NCI-H146 treated with DMSO at 0.1 percent for 48 hours (cell line): ENCODE results near the gene ADCY2.

ENCODE experiments used
- DNase-seq: peaks from one replicate; lab custom pipeline; 2025; ENCODE audit not compliant: unreplicated experiment; lab: John Stamatoyannopoulos, UW

ADCY2 gene

DNA sequence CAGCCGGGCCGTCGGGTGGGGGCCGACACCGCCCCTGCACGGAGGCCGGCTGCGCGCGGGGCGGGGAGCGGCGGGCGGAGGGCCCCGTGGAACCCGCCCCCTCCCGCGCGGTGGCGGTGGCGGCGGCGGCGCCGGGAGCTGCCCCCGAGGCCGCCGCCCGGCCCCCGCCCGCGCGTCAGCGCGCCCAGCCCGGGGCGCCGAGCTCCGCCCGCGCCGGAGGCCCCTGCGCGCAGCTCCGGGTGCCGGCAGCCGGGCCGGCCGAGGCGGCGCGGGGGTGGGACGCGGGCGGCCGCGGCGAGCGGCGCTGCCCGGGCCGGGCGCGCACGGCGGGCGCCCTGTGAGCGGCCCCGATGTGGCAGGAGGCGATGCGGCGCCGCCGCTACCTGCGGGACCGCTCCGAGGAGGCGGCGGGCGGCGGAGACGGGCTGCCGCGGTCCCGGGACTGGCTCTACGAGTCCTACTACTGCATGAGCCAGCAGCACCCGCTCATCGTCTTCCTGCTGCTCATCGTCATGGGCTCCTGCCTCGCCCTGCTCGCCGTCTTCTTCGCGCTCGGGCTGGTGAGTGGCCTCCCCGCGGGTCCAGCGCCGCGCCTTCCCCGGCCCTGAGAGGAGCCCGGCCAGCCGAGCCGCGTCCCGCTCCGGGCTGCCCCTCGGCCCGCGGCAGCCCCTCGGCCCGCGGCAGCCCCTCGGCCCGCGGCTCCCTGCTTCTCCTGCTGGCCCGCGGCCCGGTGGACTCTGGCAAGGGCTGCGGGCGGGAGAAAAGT is at the start of gene ADCY2:
TSS of gene ADCY2 (plus strand) at position 192 of the 766 bp plus-strand sequence. CDS start at position 351, 159 bp downstream.
- DNase-seq: no peak

DNA sequence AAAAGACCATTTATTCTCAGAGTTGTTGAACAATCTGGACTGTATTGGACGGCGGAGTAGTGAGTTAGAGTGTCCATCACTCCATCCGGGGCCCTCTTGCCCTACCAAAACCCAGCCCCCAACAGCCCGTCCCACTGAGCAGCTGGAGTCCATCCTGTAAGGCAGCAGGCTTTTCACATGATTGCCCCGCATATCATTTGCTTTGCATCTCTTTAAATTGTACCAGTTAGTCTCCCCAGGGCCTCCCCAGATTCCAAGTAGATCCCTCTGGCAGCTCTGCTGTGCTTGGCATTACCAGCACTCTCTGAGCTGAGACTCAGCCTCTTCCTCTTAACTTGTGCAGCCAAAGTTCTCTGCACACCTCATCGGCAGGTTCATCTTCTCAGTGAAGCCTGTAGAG is 48.6 kb upstream of the ADCY2 start:
- no peak for DNase-seq

DNA sequence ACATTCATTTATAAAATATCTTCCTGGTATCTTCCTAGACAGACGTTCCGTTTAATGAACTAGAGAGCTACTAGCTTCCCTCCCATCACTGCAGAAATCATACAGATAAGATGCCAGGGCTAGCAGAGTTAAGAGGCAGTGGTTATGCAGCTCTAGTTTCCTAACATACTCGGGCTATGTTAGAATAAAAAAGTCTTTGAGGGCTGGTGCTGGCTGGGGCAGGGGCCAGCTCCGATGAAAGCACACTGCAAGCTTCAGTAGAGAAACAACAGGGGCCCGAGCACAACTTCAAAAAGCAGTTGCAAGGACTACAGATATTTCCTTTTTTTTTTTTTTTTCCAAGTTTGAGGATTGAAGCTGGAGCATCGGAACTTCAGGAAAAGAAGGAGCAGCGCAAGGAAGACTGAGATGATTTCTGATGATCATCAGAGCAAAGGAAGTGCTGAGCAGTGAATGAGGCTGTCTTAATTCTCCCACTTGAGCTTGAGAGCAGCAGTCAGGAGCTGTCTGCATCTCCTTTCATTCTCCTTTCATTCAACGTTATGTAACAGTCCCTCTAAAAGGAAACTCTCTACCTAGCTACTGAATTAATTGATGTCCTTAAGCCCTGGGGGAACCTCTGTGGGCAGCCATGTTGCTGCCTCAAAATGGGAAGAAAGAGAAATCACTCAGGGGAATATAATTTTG is 47.6 kb upstream of the ADCY2 start:
- DNase-seq: no peak

DNA sequence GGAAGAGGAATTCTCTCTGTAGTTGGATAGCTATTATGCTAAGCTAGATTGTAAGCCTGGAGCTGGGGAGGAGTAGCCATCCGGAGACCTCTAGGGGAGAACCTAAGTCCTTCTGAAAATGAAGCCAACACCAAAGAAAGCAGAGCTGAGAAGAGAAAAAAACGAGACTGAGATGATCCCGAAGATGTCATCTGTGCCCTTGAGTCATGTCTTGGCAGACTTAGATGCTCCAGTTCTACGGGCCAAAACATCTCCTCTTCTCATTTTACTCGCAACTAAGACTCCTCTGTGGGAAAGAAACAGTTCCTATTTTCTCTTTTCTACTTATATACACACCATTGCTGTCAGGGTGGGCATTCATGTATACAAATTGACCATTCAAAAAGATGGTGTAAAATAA is 34.3 kb upstream of the ADCY2 start:
- no peak for DNase-seq

DNA sequence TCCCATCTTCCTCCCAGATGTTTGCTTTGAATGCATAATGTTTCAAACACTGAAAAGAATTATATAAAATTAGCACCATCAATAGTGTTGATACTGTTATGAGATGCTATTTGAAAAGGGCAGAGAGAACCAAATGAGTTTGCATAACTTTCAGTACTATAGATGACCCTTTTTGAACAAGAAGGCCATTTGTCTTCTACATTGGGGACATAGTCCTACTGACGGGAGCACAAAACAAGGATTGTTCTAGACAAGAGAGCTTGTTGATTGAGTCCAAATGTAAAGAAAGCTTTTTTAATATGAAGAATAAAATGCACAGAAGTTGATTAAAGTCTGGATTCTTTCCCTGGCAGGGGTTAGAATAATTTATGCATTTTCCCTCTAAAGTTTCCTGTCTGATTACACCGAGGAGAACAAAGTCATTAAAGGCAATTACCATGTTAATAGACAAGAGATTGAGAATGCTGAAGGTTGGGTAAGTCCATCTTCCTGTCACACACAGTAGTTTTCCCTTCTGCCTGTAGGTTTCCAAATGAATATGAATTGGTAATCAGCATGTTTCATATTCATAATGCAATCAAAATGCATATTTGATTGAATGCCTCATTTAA is 32.8 kb upstream of the ADCY2 start:
- no peak for DNase-seq

DNA sequence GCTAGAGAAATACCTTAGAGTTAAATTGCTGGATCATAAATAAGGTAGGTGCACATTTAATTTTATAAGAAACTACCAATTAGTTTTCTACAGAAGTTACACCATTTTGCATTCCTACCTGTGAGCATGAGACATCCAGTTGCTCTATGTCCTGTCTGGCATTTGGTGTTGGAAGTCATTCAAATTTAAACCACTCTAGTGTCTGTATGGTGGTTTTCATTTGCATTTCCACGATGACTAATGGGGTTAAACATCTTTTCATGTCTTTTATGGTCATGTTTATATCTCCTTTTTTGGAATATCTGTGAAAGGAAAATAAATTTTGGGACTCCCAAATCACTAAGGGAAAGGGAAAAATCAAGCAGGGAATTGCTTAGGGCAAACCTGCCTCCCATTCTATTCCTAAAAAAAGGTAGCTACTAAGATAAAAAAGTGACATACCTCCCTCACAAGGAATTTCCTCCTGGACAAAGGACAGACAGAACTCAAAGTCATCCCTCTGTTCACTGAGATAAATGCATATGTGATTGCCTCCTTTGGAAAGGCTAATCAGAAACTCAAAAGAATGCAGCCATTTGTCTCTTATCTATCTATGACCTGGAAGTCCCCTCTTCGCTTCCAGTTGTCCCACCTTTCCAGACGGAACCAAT is 31.6 kb upstream of the ADCY2 start:
- no peak for DNase-seq

DNA sequence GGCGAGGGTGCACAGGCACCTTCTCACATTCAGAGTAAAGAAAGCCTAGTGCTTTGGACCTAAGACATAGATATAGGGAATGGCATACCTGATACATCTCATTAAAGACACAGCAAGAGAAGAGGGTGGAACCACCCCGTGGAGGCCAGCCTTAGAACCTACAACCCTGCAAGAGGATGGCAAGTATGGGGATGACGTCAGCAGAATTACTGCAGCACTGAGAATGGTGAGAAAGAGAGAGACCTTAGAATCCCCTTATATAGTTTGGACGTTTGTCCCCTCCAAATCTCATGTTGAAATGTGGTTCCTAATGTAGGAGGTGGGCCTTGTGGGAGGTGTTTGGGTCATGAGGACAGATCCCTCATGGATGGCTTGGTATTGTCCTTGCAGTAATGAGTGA is 28.2 kb upstream of the ADCY2 start:
- no peak for DNase-seq

DNA sequence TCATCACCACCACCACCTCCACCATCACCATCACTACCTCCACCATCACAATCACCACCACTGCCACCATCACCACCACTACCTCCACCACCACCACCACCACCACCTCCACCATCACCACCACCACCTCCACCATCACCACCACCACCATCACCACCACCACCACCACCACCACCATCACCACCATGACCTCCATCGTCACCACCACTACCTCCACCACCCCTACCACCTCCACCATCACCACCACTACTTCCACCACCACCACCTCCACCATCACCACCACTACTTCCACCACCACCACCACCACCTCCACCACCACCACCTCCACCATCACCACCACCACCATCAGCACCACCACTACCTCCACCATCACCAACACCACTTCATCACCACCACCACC is 23.5 kb upstream of the ADCY2 start:
- DNase-seq: no peak

DNA sequence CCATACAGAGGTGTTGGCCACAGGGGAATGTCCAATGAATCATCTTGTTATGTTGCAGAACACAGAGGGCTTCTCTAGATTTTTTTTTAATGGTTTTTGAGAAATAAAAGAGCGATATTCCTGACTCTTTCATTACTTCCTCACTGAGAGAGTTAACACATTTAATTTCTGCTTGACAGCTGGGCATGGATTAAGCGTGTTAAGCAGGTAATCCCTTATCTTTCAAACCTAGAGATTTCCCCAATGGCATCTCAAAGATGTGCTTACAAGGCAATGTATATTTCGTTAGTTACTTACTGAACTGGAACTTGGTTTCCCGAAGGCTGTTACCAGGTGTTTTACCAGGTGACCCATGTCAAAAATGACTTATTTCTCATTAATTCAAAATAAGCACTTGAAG is 21.8 kb upstream of the ADCY2 start:
- no peak for DNase-seq

DNA sequence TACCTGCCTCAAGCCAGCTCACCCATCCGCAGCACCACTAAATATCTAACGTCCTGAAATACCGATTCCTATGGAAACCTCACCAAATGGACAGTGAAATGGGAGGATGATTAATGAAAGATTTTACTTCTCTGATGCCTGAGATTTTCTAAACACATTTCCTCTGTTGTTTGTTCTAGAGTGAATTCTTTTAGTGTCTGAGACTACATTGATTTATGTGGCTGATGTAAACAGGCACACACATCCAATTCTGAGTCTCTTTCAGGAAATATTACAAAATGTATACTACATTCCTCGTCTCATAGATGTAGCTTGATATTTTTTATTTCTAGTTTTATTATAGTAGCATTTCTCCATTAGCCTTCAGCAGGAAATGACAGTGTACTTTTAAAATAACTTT is 20.5 kb upstream of the ADCY2 start:
- no peak for DNase-seq

DNA sequence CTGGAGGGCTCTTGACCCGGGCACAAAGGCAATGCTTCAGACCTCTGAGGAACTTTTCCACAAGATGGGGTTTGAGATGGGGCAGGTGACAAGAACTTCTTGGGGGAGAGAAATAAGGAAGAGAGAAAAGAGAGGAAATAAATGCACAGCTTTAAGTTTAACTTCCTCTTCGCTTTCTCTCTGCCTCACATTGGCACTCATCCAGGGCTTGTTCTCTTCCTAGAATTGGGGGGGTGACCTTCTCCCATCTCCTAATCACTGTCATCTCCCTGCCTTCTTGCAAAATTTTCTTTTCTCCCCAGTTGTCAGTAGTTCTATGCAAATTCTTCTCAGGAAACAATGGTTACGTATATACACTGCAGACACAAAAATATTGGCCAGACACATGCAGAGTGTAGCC is 19.1 kb upstream of the ADCY2 start:
- DNase-seq: no peak

DNA sequence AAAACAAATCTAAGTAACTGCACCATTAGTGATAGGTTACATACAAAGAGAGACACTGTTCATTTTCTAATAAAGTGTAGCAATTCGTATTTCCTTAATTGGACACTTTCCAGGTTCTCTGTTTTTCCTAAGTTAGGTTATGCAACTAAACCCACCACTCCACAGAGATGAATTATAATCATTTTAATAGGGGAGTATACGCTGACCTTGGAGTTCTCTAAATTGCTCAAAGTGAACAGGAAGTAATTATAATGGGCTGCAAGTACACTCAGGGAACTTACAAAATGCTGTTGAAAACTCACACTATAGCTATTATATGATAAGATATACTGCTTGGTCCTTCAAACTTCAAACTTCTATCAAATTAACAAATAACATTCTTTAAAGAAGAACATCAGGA is 18.2 kb upstream of the ADCY2 start:
- DNase-seq: no peak

DNA sequence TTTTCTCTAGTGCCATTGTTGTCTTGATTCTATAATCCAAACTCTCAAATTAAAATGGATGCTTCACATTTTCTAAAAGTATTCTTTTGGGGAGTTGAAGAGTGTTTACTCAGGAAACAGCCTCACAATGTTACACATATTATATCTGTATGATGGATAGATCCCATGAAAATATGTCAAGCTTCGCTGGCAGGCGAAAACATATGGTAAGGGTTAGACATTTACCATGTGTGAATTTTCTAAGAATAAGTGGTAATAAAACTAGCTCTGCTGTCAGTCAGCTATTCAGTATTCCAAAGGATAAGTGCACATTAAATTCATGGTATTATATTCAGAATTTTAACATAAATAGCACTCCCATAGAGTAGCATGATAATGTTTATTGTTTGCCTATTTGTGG is 13.3 kb upstream of the ADCY2 start:
- no peak for DNase-seq

DNA sequence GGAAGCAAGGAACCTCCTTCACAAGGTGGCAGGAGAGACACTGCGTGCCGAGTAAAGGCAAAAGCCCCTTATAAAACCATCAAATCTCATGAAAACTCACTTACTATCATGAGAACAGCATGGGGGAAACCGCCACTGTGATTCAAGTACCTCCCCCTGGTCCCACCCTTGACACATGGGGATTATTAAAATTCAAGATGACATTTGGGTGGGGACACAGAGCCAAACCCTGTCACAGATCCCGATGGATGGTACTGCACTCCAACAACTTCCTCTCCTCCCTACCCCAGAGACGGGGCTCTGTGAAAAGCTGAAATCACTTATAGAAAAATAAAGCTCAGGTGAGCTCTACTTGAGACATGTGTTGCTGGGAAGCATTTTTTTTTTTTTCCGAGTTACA is 10.3 kb upstream of the ADCY2 start:
- DNase-seq: no peak

DNA sequence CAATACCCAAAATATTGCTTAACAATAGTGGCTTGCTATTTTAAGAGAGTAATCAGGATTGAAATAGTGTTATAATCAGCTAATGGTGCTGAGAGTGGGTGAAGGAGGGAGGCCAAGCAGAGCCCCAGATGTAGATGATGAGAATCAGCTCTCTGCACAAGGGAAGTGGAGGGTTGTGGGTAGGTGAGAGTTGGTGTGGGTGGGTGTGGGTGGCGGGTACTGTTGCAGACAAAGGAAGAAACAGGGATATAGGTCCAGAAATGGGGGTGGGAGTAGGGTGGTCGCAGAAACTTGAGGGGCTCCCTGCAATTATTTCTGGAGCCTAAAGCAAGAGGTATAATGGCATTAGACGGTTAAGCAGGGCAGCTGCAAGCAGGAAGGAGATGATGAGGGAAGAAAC is 7.4 kb upstream of the ADCY2 start:
- no peak for DNase-seq

DNA sequence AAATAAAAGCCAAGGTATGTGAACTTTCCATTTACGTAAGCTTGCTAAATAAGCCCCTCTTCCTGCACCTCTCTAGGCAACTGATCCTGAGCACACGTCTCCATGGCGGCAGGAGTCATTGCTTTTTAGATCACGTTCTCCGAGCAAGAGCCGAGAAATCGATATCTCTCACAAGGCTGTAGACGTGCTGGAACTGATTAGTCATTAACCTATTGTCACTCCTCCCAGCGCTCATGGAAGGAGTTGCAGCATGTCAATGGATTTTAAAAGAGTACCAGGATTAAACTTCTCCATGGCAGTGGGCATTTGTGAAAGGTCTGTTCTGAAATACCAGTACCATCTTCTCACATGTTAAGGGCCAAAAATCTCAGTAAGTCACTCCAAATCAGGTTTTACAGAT is 4.7 kb upstream of the ADCY2 start:
- DNase-seq: no peak

DNA sequence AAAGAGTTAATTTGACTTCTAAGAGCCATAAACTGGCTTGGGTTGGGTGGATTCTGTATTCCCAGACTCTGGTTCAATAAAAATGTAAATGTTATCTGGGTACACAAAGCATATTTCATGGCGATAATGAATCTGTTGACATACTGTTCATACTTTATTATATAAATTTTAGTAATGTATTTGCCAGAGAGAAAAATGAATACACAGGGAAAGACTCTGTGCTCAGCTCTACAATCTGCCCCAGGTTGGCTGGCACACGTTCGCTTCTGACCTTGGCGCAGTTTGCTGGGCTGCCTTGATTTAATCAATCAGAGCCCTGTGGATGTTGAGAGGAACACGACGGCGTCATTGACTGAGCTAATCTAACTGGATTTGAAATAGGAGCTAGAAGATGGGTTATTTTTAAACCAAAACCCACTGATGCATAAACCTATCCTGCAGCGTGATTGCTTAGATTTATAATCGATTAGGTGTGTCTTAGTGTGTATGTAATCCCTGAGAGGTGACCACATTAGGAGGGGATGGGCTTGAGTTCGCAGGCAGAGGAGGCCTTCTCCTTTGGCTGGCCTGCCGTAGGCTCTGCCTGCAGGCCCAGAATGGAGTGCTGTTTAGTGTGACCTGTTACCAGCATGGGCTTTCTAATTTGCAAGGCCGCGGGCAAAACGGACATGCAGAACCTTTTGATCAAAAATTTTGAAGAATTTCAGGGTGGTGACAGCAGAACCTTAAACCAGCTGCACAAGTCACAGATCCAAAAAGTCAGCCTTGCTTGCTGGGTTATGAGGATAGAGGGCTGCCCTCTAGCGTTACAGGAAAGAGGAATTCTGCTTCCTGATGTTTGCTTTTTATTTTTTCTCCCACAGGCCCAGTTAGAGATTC is 3.9 kb upstream of the ADCY2 start:
- no peak for DNase-seq

DNA sequence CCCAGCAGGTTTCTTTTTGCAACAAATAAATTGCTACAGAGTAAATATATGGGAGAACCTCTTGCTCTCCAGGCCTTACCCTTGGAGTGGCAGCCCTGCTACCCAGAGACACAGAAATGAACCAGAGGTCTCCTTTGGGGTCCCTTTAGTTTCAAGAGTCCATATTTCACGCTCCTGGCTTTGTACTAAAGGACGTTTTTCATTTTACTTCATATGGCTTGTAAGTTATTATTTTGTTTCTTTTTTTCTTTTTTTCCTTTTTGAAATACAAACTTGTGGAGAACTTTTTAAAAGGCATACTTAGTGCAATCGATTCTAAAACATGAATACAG is 3.3 kb upstream of the ADCY2 start:
- no peak for DNase-seq

DNA sequence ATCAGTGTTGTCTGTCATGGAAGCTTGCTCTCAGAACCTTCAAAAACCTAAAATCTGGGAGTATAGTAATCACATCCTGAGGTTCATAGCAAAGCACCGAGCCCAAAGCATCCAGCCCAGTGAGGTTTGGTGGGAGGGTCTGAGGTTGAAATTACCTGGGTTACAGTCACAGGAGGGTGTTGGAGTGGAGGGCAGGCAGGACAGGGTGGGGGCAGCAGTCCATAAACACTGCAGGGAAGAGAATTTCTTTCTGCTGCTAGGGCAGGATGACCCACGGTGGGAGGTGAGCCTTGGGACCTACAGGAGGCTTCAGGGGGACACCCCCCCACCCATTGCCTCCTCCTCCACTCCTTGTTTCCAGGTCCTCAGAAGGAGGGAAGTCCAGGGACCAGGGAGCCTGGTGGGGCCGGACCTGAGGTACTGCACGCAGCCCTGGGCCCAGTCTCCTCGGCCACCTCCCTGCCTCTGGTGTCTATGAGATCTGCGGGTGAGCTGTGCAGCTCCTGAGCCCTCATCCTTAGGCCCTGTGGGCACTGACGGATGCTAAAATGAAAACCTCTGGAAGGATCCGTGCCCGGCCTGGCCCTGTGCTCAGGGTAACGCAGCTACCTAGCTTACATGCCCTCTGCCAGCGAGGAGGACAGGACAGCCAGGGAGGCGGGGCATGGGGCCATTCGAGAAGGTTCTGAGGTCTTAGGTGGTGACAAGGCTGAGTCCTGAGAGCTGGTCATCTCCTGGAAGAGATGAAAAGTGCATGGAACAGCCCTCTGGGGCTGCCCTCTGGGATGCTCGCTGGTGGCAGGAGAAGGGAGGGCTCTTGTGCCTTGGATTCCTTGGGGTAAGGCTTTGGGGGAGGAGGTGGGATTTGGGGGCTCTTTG is 1.8 kb upstream of the ADCY2 start:
- no peak for DNase-seq

DNA sequence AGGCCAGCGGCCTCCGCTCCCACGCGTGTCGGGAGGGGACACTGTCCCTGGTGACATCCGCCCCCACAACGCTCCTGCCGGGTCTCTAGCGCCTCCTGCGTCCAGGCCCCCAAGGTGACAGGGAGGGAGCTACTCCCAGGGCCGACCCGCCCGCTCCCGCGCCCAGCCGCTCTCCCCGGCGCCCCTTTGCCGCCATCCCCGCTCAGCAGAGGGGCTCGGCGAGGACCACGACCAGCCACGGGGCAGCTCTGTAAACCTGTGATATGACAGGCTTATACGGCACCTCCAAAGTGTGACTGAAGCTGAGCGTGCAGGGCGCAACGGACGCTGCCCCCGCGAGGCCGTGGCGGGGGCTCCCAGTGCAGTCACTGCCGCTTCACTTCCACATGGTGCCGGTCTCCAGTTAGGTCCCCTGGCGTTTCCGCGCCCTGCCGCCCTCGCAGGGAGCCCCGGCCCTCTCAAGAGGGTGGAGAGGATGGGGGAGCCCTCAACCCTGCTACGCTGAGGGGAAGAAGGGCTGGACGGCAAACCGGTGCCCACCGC is 978 bp upstream of the ADCY2 start:
- no peak for DNase-seq
